ENCODE results near the gene SYT1. TPM values are rescaled to one million over a fixed set of nuclear protein-coding genes. Genes with fewer than 3 reads are reported as not detected.
"Not testable (repeated sequence)": the region's sequence is repeated elsewhere in the genome, so short reads cannot be mapped to it uniquely, and the experiment has no call there.

The SYT1 gene
- polyA plus RNA-seq, 2 donors = 0.04 to 0.09 TPM

GRCh38 chr12:79424109-79424721 is 559.6 kb downstream of the SYT1 start:
- Histone ChIP-seq H3K9me3 (ENCODE audit: control insufficient read depth in 2 of 2, insufficient read depth in 1 of 2, low read depth in 1 of 2, low read length in 1 of 2) (no peaks in the 10 kb centered on the region), H3K27ac (ENCODE audit: low read depth in 2 of 2, low read length in 1 of 2) (no peak overlapping the region), H3K27me3 (ENCODE audit: control insufficient read depth in 1 of 2, insufficient read depth in 2 of 2, low read length in 2 of 2) (no peaks in the 10 kb centered on the region), H3K4me1 (ENCODE audit: control insufficient read depth in 2 of 2, insufficient read depth in 2 of 2, low read length in 1 of 2) (peaks cover 0 to 3% of the 10 kb centered on the region in 2 donors), H3K36me3 (ENCODE audit: control insufficient read depth in 2 of 2, insufficient read depth in 2 of 2, low read length in 1 of 2) (no peaks in the 10 kb centered on the region), H3K4me3 (ENCODE audit: low read depth in 1 of 2, low read length in 2 of 2) (no peak overlapping the region)
- 57 to 63% methylated on average over 2 of the region's 2 CpGs for WGBS, 2 donors

- H3K36me3 ChIP-seq (ENCODE audit: control insufficient read depth in 2 of 2, insufficient read depth in 2 of 2, low read length in 1 of 2) = no peaks in the 10 kb centered on the region
- H3K27me3 ChIP-seq (ENCODE audit: control insufficient read depth in 1 of 2, insufficient read depth in 2 of 2, low read length in 2 of 2) = no peaks in the 10 kb centered on the region
- H3K4me1 ChIP-seq (ENCODE audit: control insufficient read depth in 2 of 2, insufficient read depth in 2 of 2, low read length in 1 of 2) = peaks cover 0 to 3% of the 10 kb centered on the region in 2 donors
- H3K27ac ChIP-seq (ENCODE audit: low read depth in 2 of 2, low read length in 1 of 2) = no peak overlapping the region
- no peak overlapping the region for H3K4me3 ChIP-seq (ENCODE audit: low read depth in 1 of 2, low read length in 2 of 2)
- no peaks in the 10 kb centered on the region for H3K9me3 ChIP-seq (ENCODE audit: control insufficient read depth in 2 of 2, insufficient read depth in 1 of 2, low read depth in 1 of 2, low read length in 1 of 2)
Observed at GRCh38 chr12:79426121-79426520, 561.5 kb downstream of the SYT1 start.

GRCh38 chr12:79426744-79427143 is 562.2 kb downstream of the SYT1 start:
- not testable (repeated sequence) for H3K4me3 ChIP-seq (ENCODE audit: low read depth in 1 of 2, low read length in 2 of 2); H3K27ac ChIP-seq (ENCODE audit: low read depth in 2 of 2, low read length in 1 of 2); H3K4me1 ChIP-seq (ENCODE audit: control insufficient read depth in 2 of 2, insufficient read depth in 2 of 2, low read length in 1 of 2); H3K27me3 ChIP-seq (ENCODE audit: control insufficient read depth in 1 of 2, insufficient read depth in 2 of 2, low read length in 2 of 2); H3K9me3 ChIP-seq (ENCODE audit: control insufficient read depth in 2 of 2, insufficient read depth in 1 of 2, low read depth in 1 of 2, low read length in 1 of 2); H3K36me3 ChIP-seq (ENCODE audit: control insufficient read depth in 2 of 2, insufficient read depth in 2 of 2, low read length in 1 of 2)
- 62% methylated on average over 3 of the region's 3 CpGs for WGBS, 2 donors

- no peaks in the 10 kb centered on the region for H3K4me1 ChIP-seq (ENCODE audit: control insufficient read depth in 2 of 2, insufficient read depth in 2 of 2, low read length in 1 of 2)
- no peaks in the 10 kb centered on the region for H3K36me3 ChIP-seq (ENCODE audit: control insufficient read depth in 2 of 2, insufficient read depth in 2 of 2, low read length in 1 of 2)
- WGBS, 2 donors = 79 to 80% methylated on average over 3 of the region's 3 CpGs
- no peaks in the 10 kb centered on the region for H3K9me3 ChIP-seq (ENCODE audit: control insufficient read depth in 2 of 2, insufficient read depth in 1 of 2, low read depth in 1 of 2, low read length in 1 of 2)
- no peaks in the 10 kb centered on the region for H3K27me3 ChIP-seq (ENCODE audit: control insufficient read depth in 1 of 2, insufficient read depth in 2 of 2, low read length in 2 of 2)
- H3K27ac ChIP-seq (ENCODE audit: low read depth in 2 of 2, low read length in 1 of 2) = no peak overlapping the region
- H3K4me3 ChIP-seq (ENCODE audit: low read depth in 1 of 2, low read length in 2 of 2) = no peak overlapping the region
Observed at GRCh38 chr12:79433465-79434072, 569.0 kb downstream of the SYT1 start.

GRCh38 chr12:79434561-79434960 is 570.0 kb downstream of the SYT1 start:
- Histone ChIP-seq H3K4me3 (ENCODE audit: low read depth in 1 of 2, low read length in 2 of 2) (no peak overlapping the region), H3K27me3 (ENCODE audit: control insufficient read depth in 1 of 2, insufficient read depth in 2 of 2, low read length in 2 of 2) (no peaks in the 10 kb centered on the region), H3K9me3 (ENCODE audit: control insufficient read depth in 2 of 2, insufficient read depth in 1 of 2, low read depth in 1 of 2, low read length in 1 of 2) (no peaks in the 10 kb centered on the region), H3K27ac (ENCODE audit: low read depth in 2 of 2, low read length in 1 of 2) (no peak overlapping the region), H3K36me3 (ENCODE audit: control insufficient read depth in 2 of 2, insufficient read depth in 2 of 2, low read length in 1 of 2) (no peaks in the 10 kb centered on the region), H3K4me1 (ENCODE audit: control insufficient read depth in 2 of 2, insufficient read depth in 2 of 2, low read length in 1 of 2) (no peaks in the 10 kb centered on the region)
- 74 to 85% methylated on average over 1 of the region's 1 CpG for WGBS, 2 donors

GRCh38 chr12:79435742-79436141 is 571.2 kb downstream of the SYT1 start:
- no peak overlapping the region for H3K4me3 ChIP-seq (ENCODE audit: low read depth in 1 of 2, low read length in 2 of 2)
- H3K9me3 ChIP-seq (ENCODE audit: control insufficient read depth in 2 of 2, insufficient read depth in 1 of 2, low read depth in 1 of 2, low read length in 1 of 2) = no peaks in the 10 kb centered on the region
- H3K4me1 ChIP-seq (ENCODE audit: control insufficient read depth in 2 of 2, insufficient read depth in 2 of 2, low read length in 1 of 2) = no peaks in the 10 kb centered on the region
- no peaks in the 10 kb centered on the region for H3K36me3 ChIP-seq (ENCODE audit: control insufficient read depth in 2 of 2, insufficient read depth in 2 of 2, low read length in 1 of 2)
- H3K27ac ChIP-seq (ENCODE audit: low read depth in 2 of 2, low read length in 1 of 2) = no peak overlapping the region
- H3K27me3 ChIP-seq (ENCODE audit: control insufficient read depth in 1 of 2, insufficient read depth in 2 of 2, low read length in 2 of 2) = no peaks in the 10 kb centered on the region
- 93 to 94% methylated on average over 1 of the region's 1 CpG for WGBS, 2 donors

GRCh38 chr12:79438480-79439174 is 574.1 kb downstream of the SYT1 start:
- H3K36me3 ChIP-seq (ENCODE audit: control insufficient read depth in 2 of 2, insufficient read depth in 2 of 2, low read length in 1 of 2) = no peaks in the 10 kb centered on the region
- no peaks in the 10 kb centered on the region for H3K27me3 ChIP-seq (ENCODE audit: control insufficient read depth in 1 of 2, insufficient read depth in 2 of 2, low read length in 2 of 2)
- H3K9me3 ChIP-seq (ENCODE audit: control insufficient read depth in 2 of 2, insufficient read depth in 1 of 2, low read depth in 1 of 2, low read length in 1 of 2) = no peaks in the 10 kb centered on the region
- H3K4me3 ChIP-seq (ENCODE audit: low read depth in 1 of 2, low read length in 2 of 2) = no peak overlapping the region
- H3K27ac ChIP-seq (ENCODE audit: low read depth in 2 of 2, low read length in 1 of 2) = no peak overlapping the region
- 77 to 83% methylated on average over 3 of the region's 3 CpGs for WGBS, 2 donors
- no peaks in the 10 kb centered on the region for H3K4me1 ChIP-seq (ENCODE audit: control insufficient read depth in 2 of 2, insufficient read depth in 2 of 2, low read length in 1 of 2)

GRCh38 chr12:79439175-79439825 is 574.7 kb downstream of the SYT1 start:
- no peak overlapping the region for H3K4me3 ChIP-seq (ENCODE audit: low read depth in 1 of 2, low read length in 2 of 2)
- no peaks in the 10 kb centered on the region for H3K27me3 ChIP-seq (ENCODE audit: control insufficient read depth in 1 of 2, insufficient read depth in 2 of 2, low read length in 2 of 2)
- WGBS, 2 donors = 84 to 89% methylated on average over 3 of the region's 3 CpGs
- no peaks in the 10 kb centered on the region for H3K36me3 ChIP-seq (ENCODE audit: control insufficient read depth in 2 of 2, insufficient read depth in 2 of 2, low read length in 1 of 2)
- H3K27ac ChIP-seq (ENCODE audit: low read depth in 2 of 2, low read length in 1 of 2) = no peak overlapping the region
- no peaks in the 10 kb centered on the region for H3K4me1 ChIP-seq (ENCODE audit: control insufficient read depth in 2 of 2, insufficient read depth in 2 of 2, low read length in 1 of 2)
- H3K9me3 ChIP-seq (ENCODE audit: control insufficient read depth in 2 of 2, insufficient read depth in 1 of 2, low read depth in 1 of 2, low read length in 1 of 2) = no peaks in the 10 kb centered on the region

- WGBS, 2 donors = 67 to 79% methylated on average over 4 of the region's 4 CpGs
- Histone ChIP-seq H3K27ac (ENCODE audit: low read depth in 2 of 2, low read length in 1 of 2) (no peak overlapping the region), H3K9me3 (ENCODE audit: control insufficient read depth in 2 of 2, insufficient read depth in 1 of 2, low read depth in 1 of 2, low read length in 1 of 2) (no peaks in the 10 kb centered on the region), H3K4me3 (ENCODE audit: low read depth in 1 of 2, low read length in 2 of 2) (no peak overlapping the region), H3K27me3 (ENCODE audit: control insufficient read depth in 1 of 2, insufficient read depth in 2 of 2, low read length in 2 of 2) (no peaks in the 10 kb centered on the region), H3K4me1 (ENCODE audit: control insufficient read depth in 2 of 2, insufficient read depth in 2 of 2, low read length in 1 of 2) (no peaks in the 10 kb centered on the region), H3K36me3 (ENCODE audit: control insufficient read depth in 2 of 2, insufficient read depth in 2 of 2, low read length in 1 of 2) (no peaks in the 10 kb centered on the region)
Observed at GRCh38 chr12:79441534-79441933, 577.0 kb downstream of the SYT1 start.

Measured in esophagus (tissue), 2 donors.